Measurements from ENCODE around the gene DDR2.
A peak's percentile ranks its signal among the peaks of the same experiment; 100 is the strongest.

Gene DDR2

DNA sequence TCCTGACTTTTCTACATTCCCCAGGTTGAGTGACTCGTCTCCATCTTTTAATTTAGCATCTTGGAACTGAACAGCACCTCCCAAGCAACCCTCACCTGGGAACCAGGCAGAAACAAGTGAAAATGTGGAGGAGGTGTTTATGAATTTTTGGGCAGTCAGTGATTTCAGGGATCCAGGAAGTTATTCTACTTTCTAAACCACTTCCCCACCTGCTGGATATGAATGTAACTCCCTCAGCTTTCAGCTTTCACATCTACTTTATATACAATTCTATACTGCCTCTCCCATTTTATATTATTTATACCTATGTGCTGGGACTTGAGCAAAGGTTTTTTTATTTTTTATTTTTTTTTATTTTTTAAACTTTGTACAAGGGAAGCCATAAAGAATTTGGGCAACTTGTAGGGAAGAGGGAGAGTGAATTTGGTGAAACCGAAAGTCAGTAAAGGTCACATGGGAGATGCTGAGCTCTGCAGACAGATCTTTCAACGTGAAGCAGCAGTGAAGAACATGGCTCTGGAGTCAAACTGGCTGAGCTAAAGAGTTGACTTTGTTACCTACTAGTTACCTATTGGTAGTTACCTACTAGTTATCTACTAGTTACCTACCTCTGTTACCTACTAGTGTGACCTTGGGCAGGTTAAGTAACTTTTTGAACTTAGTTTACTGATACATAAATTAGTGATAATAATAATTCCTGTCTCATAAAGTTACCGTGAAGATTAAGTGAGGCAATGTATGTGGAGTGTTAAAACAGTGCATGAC, 45.5 kb downstream of the DDR2 start:
- Histone ChIP-seq H3K27me3 (replicated peaks; ENCODE audit: insufficient read depth, low read length) (no peaks in the 10 kb centered on the region), H3K4me1 (ENCODE audit: low read length) (peaks cover 12% of the 10 kb centered on the region; the same call in 1 of the 2 replicates), H4K20me1 (ENCODE audit: insufficient read depth, low read length) (no peaks in the 10 kb centered on the region), H3K36me3 (replicated peaks; ENCODE audit: insufficient read depth, low read length) (no peaks in the 10 kb centered on the region), H2AFZ (ENCODE audit: low read length) (no peak overlapping the region), H3K4me2 (ENCODE audit: low read depth, low read length) (peak overlapping the region; percentile 9; the same call in 1 of the 2 replicates), H3K9ac (ENCODE audit: low read length) (no peak overlapping the region), H3K79me2 (ENCODE audit: low read length) (no peaks in the 10 kb centered on the region), H3K4me3 (ENCODE audit: low read length) (no peak overlapping the region), H3K9me3 (replicated peaks; ENCODE audit: insufficient read depth, low read length) (no peaks in the 10 kb centered on the region), H3K9me2 (replicated peaks; ENCODE audit: insufficient read depth, low read length) (no peaks in the 10 kb centered on the region), H3F3A (ENCODE audit: insufficient read depth, low read length) (no peaks in the 10 kb centered on the region), H3K27ac (ENCODE audit: low read length) (no peak overlapping the region)
- DNase-seq = peak; percentile 65
- TF ChIP-seq EZH2phosphoT487 (IDR thresholded peaks at IDR 0.05; ENCODE audit: low read length) = no peak
- TF ChIP-seq, protein P1, sequence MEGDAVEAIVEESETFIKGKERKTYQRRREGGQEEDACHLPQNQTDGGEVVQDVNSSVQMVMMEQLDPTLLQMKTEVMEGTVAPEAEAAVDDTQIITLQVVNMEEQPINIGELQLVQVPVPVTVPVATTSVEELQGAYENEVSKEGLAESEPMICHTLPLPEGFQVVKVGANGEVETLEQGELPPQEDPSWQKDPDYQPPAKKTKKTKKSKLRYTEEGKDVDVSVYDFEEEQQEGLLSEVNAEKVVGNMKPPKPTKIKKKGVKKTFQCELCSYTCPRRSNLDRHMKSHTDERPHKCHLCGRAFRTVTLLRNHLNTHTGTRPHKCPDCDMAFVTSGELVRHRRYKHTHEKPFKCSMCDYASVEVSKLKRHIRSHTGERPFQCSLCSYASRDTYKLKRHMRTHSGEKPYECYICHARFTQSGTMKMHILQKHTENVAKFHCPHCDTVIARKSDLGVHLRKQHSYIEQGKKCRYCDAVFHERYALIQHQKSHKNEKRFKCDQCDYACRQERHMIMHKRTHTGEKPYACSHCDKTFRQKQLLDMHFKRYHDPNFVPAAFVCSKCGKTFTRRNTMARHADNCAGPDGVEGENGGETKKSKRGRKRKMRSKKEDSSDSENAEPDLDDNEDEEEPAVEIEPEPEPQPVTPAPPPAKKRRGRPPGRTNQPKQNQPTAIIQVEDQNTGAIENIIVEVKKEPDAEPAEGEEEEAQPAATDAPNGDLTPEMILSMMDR (IDR thresholded peaks at IDR 0.05; ENCODE audit: low read length) = peak; percentile 22; the same call in 1 of the 2 replicates

DNA sequence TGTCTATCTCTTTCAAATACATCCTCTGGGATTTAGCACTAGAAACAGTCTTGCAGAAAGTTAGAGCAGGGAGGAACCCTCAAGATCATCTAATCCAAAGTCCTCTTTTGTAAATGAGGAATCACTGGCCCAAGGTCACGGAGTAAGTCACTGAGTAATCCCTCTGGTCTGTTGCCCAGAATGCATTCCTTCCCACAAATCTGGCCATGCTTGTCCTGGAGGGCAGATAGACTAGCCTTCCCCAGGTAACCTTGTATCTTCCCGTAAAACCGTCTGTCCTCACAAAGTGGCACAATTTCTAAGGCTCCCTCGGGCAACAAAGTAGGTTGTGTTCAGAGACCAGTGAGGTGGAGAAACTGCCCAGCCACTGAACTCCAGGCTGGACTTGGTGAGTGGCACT, 46.2 kb downstream of the DDR2 start:
- no peaks in the 10 kb centered on the region for H4K20me1 ChIP-seq (ENCODE audit: insufficient read depth, low read length)
- no peaks in the 10 kb centered on the region for H3K79me2 ChIP-seq (ENCODE audit: low read length)
- H2AFZ ChIP-seq (ENCODE audit: low read length) = no peak overlapping the region

DNA sequence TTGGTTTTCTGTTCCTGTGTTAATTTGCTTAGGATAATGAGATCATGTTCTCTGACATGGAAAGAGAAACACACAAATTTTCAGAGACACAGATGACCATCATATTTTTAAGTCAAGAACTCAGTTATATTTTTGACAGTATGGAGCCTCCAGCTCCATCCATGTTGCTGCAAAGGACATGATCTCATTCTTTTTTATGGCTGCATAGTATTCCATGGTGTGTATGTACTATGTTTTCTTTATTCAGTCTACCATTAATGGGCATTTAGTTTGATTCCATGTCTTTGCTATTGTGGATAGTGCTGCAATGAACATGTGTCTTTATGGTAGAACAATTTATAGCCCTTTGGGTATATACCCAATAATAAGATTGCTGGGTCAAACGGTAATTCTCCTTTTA, 47.0 kb downstream of the DDR2 start:
- Histone ChIP-seq H3K27ac (ENCODE audit: low read length) (no peak overlapping the region), H3K4me2 (ENCODE audit: low read depth, low read length) (no peak overlapping the region), H3K4me3 (ENCODE audit: low read length) (no peak overlapping the region), H3K79me2 (ENCODE audit: low read length) (no peaks in the 10 kb centered on the region), H3K4me1 (ENCODE audit: low read length) (peaks cover 12% of the 10 kb centered on the region; the same call in 1 of the 2 replicates), H3K9me2 (replicated peaks; ENCODE audit: insufficient read depth, low read length) (no peaks in the 10 kb centered on the region), H2AFZ (ENCODE audit: low read length) (no peak overlapping the region), H3K9me3 (replicated peaks; ENCODE audit: insufficient read depth, low read length) (no peaks in the 10 kb centered on the region), H3F3A (ENCODE audit: insufficient read depth, low read length) (no peaks in the 10 kb centered on the region), H3K9ac (ENCODE audit: low read length) (no peak overlapping the region), H3K27me3 (replicated peaks; ENCODE audit: insufficient read depth, low read length) (no peaks in the 10 kb centered on the region), H3K36me3 (replicated peaks; ENCODE audit: insufficient read depth, low read length) (no peaks in the 10 kb centered on the region), H4K20me1 (ENCODE audit: insufficient read depth, low read length) (no peaks in the 10 kb centered on the region)
- TF ChIP-seq EZH2phosphoT487 (IDR thresholded peaks at IDR 0.05; ENCODE audit: low read length) = no peak
- DNase-seq = no peak

More for the DNA sequence above, 46.2 kb downstream of the DDR2 start:
- TF ChIP-seq, protein P1 (IDR thresholded peaks at IDR 0.05; ENCODE audit: low read length) = no peak
- no peak for TF ChIP-seq EZH2phosphoT487 (IDR thresholded peaks at IDR 0.05; ENCODE audit: low read length)
- no peak for TF ChIP-seq EZH2 (optimal IDR thresholded peaks at IDR 0.05; ENCODE audit: low read depth, low read length)
- peaks cover 12% of the 10 kb centered on the region; the same call in 1 of the 2 replicates for H3K4me1 ChIP-seq (ENCODE audit: low read length)
- no peak overlapping the region for H3K27ac ChIP-seq (ENCODE audit: low read length)
- H3F3A ChIP-seq (ENCODE audit: insufficient read depth, low read length) = no peaks in the 10 kb centered on the region
- H3K9ac ChIP-seq (ENCODE audit: low read length) = no peak overlapping the region
- H3K36me3 ChIP-seq (replicated peaks; ENCODE audit: insufficient read depth, low read length) = no peaks in the 10 kb centered on the region
- no peak overlapping the region for H3K4me3 ChIP-seq (ENCODE audit: low read length)
- peak overlapping the region; percentile 9; the same call in 1 of the 2 replicates for H3K4me2 ChIP-seq (ENCODE audit: low read depth, low read length)
- H3K9me2 ChIP-seq (replicated peaks; ENCODE audit: insufficient read depth, low read length) = no peaks in the 10 kb centered on the region
- no peaks in the 10 kb centered on the region for H3K27me3 ChIP-seq (replicated peaks; ENCODE audit: insufficient read depth, low read length)
- H3K9me3 ChIP-seq (replicated peaks; ENCODE audit: insufficient read depth, low read length) = no peaks in the 10 kb centered on the region
- no peak for DNase-seq
